B cell (primary cell): Measurements from ENCODE around the gene RBM6. TPM values are rescaled to one million over a fixed set of nuclear protein-coding genes. Genes with fewer than 3 reads are reported as not detected.

Experiments used
- ATAC-seq: fragments of 200-7000 bp; cut with Tn5 transposase; one replicate; pipeline ENCODE4 v1.10.0; 2021; ENCODE audit warnings: low read depth, mild to moderate bottlenecking, moderate number of reproducible peaks, moderate library complexity
- CTCF ChIA-PET: fragments of 350-600 bp; sonication (Branson Sonifier 250); formaldehyde crosslinking; loops from one replicate; lab custom pipeline; 2021; ENCODE audit warnings: antibody characterized with exemption, inconsistent platforms; lab: Charles Lee
- POLR2A ChIA-PET: fragments of 350-600 bp; sonication (Branson Sonifier 250); formaldehyde crosslinking; loops from one replicate; lab custom pipeline; 2021; ENCODE audit warnings: antibody characterized with exemption; lab: Charles Lee
- DNase-seq: peaks from one replicate; pipeline ENCODE4 v3.0.0; 2013
- H2AFZ ChIP-seq: 2 replicates; pipeline ENCODE4 v1.6.1; 2012; ENCODE audit warnings: mild to moderate bottlenecking, low read depth, low read length; ENCODE audit not compliant: insufficient read depth, poor library complexity, severe bottlenecking
- H3K27ac ChIP-seq, 2 donors: 1 replicate in 1 of 2; 2 replicates in 1 of 2; pipeline ENCODE4 v1.5.1; 2012 to 2013; ENCODE audit warnings: low read length in 2 of 2, mild to moderate bottlenecking in 2 of 2, moderate library complexity in 1 of 2
- H3K27me3 ChIP-seq, 4 experiments: fragments of 200-600 bp in 1 of 4; sonication (generic) in 1 of 4; replicated peaks in 1 of 4; 1 replicate in 2 of 4; 2 replicates in 2 of 4; pipeline versions ENCODE4 v1.6.1 to v1.7.0; 2013 to 2016; ENCODE audit warnings: low read length in 3 of 4, mild to moderate bottlenecking in 2 of 4, mixed read lengths in 1 of 4, moderate library complexity in 1 of 4; ENCODE audit not compliant: insufficient read depth in 4 of 4, control insufficient read depth in 3 of 4; ENCODE audit errors: control extremely low read depth in 1 of 4
- H3K36me3 ChIP-seq, 2 experiments: replicated peaks in 1 of 2; 1 replicate in 1 of 2; 2 replicates in 1 of 2; pipeline versions ENCODE4 v1.6.1 to v1.7.1; 2013; ENCODE audit warnings: low read length in 1 of 2; ENCODE audit not compliant: insufficient read depth in 2 of 2, control insufficient read depth in 1 of 2; ENCODE audit errors: control extremely low read depth in 1 of 2, extremely low read depth in 1 of 2
- H3K4me1 ChIP-seq, 2 donors: fragments of 200-600 bp in 1 of 2; sonication (generic) in 1 of 2; 1 replicate in 1 of 2; 2 replicates in 1 of 2; pipeline versions ENCODE4 v1.5.1 to v1.6.1; 2013 to 2017; ENCODE audit warnings: low read length in 2 of 2; ENCODE audit not compliant: control insufficient read depth in 2 of 2, insufficient read depth in 2 of 2
- H3K4me2 ChIP-seq: replicated peaks from 2 replicates; pipeline ENCODE3; 2012; ENCODE audit warnings: mild to moderate bottlenecking, low read depth, low read length; ENCODE audit not compliant: poor library complexity, severe bottlenecking
- H3K4me3 ChIP-seq, 5 experiments: fragments of 200-600 bp in 1 of 5; sonication (generic) in 1 of 5; 1 replicate in 3 of 5; 2 replicates in 2 of 5; pipeline versions ENCODE4 v1.5.1 to v1.7.0; 2011 to 2016; ENCODE audit warnings: low read length in 4 of 5, mild to moderate bottlenecking in 4 of 5, low read depth in 2 of 5, control low read depth in 1 of 5, moderate library complexity in 1 of 5; ENCODE audit not compliant: insufficient read depth in 1 of 5; ENCODE audit errors: control extremely low read depth in 1 of 5, extremely low read depth in 1 of 5
- H3K79me2 ChIP-seq: fragments of 200-600 bp; sonication (generic); one replicate; pipeline ENCODE4 v1.6.0; 2016; ENCODE audit warnings: low read length; ENCODE audit not compliant: control insufficient read depth, insufficient read depth
- H3K9ac ChIP-seq: fragments of 200-600 bp; sonication (generic); 2 replicates; pipeline ENCODE4 v1.6.1; 2017; ENCODE audit warnings: mild to moderate bottlenecking, low read length, moderate library complexity
- H3K9me3 ChIP-seq, 3 donors: one replicate each; pipeline versions ENCODE4 v1.6.1 to v1.7.1; 2013; ENCODE audit warnings: low read length in 2 of 3; ENCODE audit not compliant: control insufficient read depth in 2 of 3, insufficient read depth in 1 of 3; ENCODE audit errors: control extremely low read depth in 1 of 3
- H4K20me1 ChIP-seq: 2 replicates; pipeline ENCODE4 v1.6.0; 2012; ENCODE audit warnings: mild to moderate bottlenecking, low read length; ENCODE audit not compliant: insufficient read depth, control insufficient read depth, poor library complexity, severe bottlenecking
- H3K27ac Mint-ChIP-seq: one replicate; pipeline ENCODE4 v1.8.0; 2021; ENCODE audit warnings: mixed read lengths
- H3K27me3 Mint-ChIP-seq: one replicate; pipeline ENCODE4 v1.8.0; 2021; ENCODE audit warnings: mixed read lengths
- H3K4me1 Mint-ChIP-seq: one replicate; pipeline ENCODE4 v1.8.0; 2021; ENCODE audit warnings: mixed read lengths
- H3K4me3 Mint-ChIP-seq: one replicate; pipeline ENCODE4 v1.8.0; 2021; ENCODE audit warnings: mixed read lengths
- H3K9me3 Mint-ChIP-seq: one replicate; pipeline ENCODE4 v1.8.0; 2022; ENCODE audit warnings: mixed read lengths; ENCODE audit not compliant: insufficient read depth
- EZH2 ChIP-seq: IDR thresholded peaks from 2 replicates; pipeline ENCODE4 v1.6.1; 2012; ENCODE audit warnings: borderline replicate concordance, low read depth, mild to moderate bottlenecking, moderate library complexity, low read length; ENCODE audit not compliant: insufficient read depth, poor library complexity, severe bottlenecking
- WGBS: methylation state at CpG from one replicate; pipeline ENCODE4 v1.1.5; 2013; ENCODE audit warnings: missing lambda C conversion rate; ENCODE audit not compliant: insufficient coverage; 5-methylcytosine and 5-hydroxymethylcytosine counted together
- intact Hi-C: fragments of 100-400 bp; cut with micrococcal nuclease; formaldehyde crosslinking; loops from one replicate; pipeline ENCODE4 v1.10.0; 2022
- polyA plus RNA-seq: library from polyadenylated mRNA; depleted of rRNA; stranded (reverse); fragments of >200 nt; gene quantifications from 2 replicates; pipeline ENCODE4 v1.2.3, GENCODE V29; 2012
- total RNA-seq, 2 donors: library from RNA; stranded (reverse); fragments of 120-200 nt in 1 of 2; gene quantifications; 1 replicate in 1 of 2; 2 replicates in 1 of 2; pipeline versions ENCODE4 v1.2.3 to v1.2.4, GENCODE V29; 2013 to 2022
- TF ChIP-seq, protein P1 (sequence below): fragments of 200-600 bp; IDR thresholded peaks from one replicate; pipeline ENCODE4 v1.8.0; 2022; ENCODE audit warnings: antibody characterized with exemption, mild to moderate bottlenecking

The RBM6 gene
- total and polyA plus RNA-seq, 2 donors (not counting 1 experiment from before 2014, with no cell fraction given), result 223 to 285 TPM

DNA sequence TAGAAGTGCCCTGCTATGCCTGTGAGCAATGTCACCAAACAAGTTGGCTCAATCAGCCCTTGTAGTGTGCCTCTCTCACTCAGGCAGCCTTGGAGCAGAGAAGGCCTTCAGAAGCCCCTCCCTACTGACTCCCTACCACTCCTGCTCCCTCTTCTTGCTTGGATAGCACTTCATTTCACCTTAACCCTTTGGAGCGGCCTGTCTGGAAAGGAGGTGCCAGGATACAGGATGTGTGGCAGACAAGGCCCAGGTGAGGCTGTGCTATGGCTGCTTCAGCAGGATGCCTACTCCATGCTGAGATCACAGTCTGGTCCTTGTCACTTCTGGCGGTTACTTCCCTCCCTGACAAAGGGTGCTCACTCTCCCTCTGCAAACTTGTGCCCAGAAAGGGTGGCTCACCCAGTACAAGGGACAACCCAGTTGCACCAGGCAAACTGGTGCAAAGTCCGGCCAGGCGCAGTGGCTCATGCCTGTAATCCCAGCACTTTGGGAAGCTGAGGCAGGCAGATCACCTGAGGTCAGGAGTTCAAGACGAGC, 11.4 kb upstream of the RBM6 start:
- Histone ChIP-seq H3K36me3 (peaks cover 0 to 3% of the 10 kb centered on the region in 2 experiments), H4K20me1 (no peaks in the 10 kb centered on the region), H2AFZ (no peak overlapping the region), H3K4me2 (no peak overlapping the region), H3K27me3 (no peaks in the 10 kb centered on the region), H3K4me3 (no peak overlapping the region), H3K9me3 (peaks cover 0 to 4% (median 0%) of the 10 kb centered on the region in 3 donors), H3K27ac (no peak overlapping the region), H3K79me2 (peaks cover 8% of the 10 kb centered on the region), H3K9ac (no peak overlapping the region), H3K4me1 (peaks cover 8 to 17% of the 10 kb centered on the region in 2 donors)
- H3K4me3 Mint-ChIP-seq, result peak overlapping the region; percentile 85
- ChIA-PET POLR2A (interaction anchor here (1.5 kb wide), 1 partner anchor 11 kb away, joined by 22 read pairs; the partner anchor contains the start of gene RBM6), CTCF (interaction anchor here (1.3 to 2.9 kb wide), 2 partner anchors 11 to 389 kb away, joined by 8 to 17 read pairs; partner anchors contain the start of gene RBM6)
- H3K27ac Mint-ChIP-seq, result no peak overlapping the region
- no peak for ATAC-seq
- no peak for DNase-seq
- TF ChIP-seq, protein P1, sequence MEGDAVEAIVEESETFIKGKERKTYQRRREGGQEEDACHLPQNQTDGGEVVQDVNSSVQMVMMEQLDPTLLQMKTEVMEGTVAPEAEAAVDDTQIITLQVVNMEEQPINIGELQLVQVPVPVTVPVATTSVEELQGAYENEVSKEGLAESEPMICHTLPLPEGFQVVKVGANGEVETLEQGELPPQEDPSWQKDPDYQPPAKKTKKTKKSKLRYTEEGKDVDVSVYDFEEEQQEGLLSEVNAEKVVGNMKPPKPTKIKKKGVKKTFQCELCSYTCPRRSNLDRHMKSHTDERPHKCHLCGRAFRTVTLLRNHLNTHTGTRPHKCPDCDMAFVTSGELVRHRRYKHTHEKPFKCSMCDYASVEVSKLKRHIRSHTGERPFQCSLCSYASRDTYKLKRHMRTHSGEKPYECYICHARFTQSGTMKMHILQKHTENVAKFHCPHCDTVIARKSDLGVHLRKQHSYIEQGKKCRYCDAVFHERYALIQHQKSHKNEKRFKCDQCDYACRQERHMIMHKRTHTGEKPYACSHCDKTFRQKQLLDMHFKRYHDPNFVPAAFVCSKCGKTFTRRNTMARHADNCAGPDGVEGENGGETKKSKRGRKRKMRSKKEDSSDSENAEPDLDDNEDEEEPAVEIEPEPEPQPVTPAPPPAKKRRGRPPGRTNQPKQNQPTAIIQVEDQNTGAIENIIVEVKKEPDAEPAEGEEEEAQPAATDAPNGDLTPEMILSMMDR, result no peak
- TF ChIP-seq EZH2, result no peak
- no peaks in the 10 kb centered on the region for H3K9me3 Mint-ChIP-seq
- H3K4me1 Mint-ChIP-seq, result peaks cover 11% of the 10 kb centered on the region
- intact Hi-C loops, result loop anchor here (1.0 to 2.0 kb wide), 3 partner anchors 12 to 256 kb away; partner anchors contain the start of genes RBM5 and RBM6
- H3K27me3 Mint-ChIP-seq, result no peaks in the 10 kb centered on the region
- 91% methylated on average over 4 of the region's 5 CpGs for WGBS
